ENCODE measurements around the gene FBXO11. TPM values are rescaled to one million over a fixed set of nuclear protein-coding genes. Genes with fewer than 3 reads are reported as not detected.

The FBXO11 gene
- total and polyA plus RNA-seq, 2 of the 4 experiments (the other 2 are of a cell fraction), result 27.1 to 29.6 TPM

DNA sequence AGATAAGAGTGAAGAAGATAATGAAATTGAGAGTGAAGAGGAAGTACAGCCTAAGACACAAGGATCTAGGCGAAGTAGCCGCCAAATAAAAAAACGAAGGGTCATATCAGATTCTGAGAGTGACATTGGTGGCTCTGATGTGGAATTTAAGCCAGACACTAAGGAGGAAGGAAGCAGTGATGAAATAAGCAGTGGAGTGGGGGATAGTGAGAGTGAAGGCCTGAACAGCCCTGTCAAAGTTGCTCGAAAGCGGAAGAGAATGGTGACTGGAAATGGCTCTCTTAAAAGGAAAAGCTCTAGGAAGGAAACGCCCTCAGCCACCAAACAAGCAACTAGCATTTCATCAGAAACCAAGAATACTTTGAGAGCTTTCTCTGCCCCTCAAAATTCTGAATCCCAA is 107.7 kb downstream of the FBXO11 start:
- in situ Hi-C loops (cut with MboI; ENCODE audit: low sequenced_read_pairs), result no loop called here

More for the DNA sequence above, 107.7 kb downstream of the FBXO11 start:
- ATAC-seq (ENCODE audit: low read depth), result no peak
- no peak overlapping the region for H2BK15ac ChIP-seq (ENCODE audit: low read depth, low read length)
- no peak overlapping the region for H3K4me3 ChIP-seq (ENCODE audit: insufficient read depth, low read depth, low read length)
- H3K4me2 ChIP-seq (ENCODE audit: low read depth, low read length), result no peak overlapping the region
- peaks cover 11% of the 10 kb centered on the region for H4K20me1 ChIP-seq (ENCODE audit: insufficient read depth, low read length)
- H2AFZ ChIP-seq (replicated peaks; ENCODE audit: low read length, poor library complexity), result no peak overlapping the region
- no peak overlapping the region for H2BK120ac ChIP-seq (ENCODE audit: low read depth, low read length)
- peaks cover 7% of the 10 kb centered on the region for H3K9me3 ChIP-seq (ENCODE audit: control insufficient read depth, insufficient read depth, low read length)
- POLR2A ChIA-PET (ENCODE audit: unreplicated experiment), result no interaction called here
- no peak overlapping the region for H3K27ac ChIP-seq (ENCODE audit: insufficient read depth, low read length)
- H4K5ac ChIP-seq (ENCODE audit: low read depth, low read length), result no peak overlapping the region
- H3K23ac ChIP-seq (ENCODE audit: low read depth, low read length), result no peak overlapping the region
- 100% methylated on average over 1 of the region's 6 CpGs; no CpG with 5 or more reads in 1 of the 2 experiments for WGBS, 2 experiments (ENCODE audit: extremely low coverage in 2 of 2, insufficient read length in 1 of 2)
- no peak overlapping the region for H4K8ac ChIP-seq (ENCODE audit: low read depth in 2 of 2, low read length in 2 of 2)
- TF ChIP-seq MAZ (IDR thresholded peaks at IDR 0.05; ENCODE audit: borderline replicate concordance, low read depth, low read length), result no peak
- TF ChIP-seq MAFK (IDR thresholded peaks at IDR 0.05; ENCODE audit: low read depth, low read length), result no peak
- TF ChIP-seq RCOR1 (IDR thresholded peaks at IDR 0.05; ENCODE audit: insufficient replicate concordance, low read length), result no peak
- TF ChIP-seq POLR2A (IDR thresholded peaks at IDR 0.05; ENCODE audit: low read depth, low read length), result no peak
- no peak for TF ChIP-seq RAD21 (IDR thresholded peaks at IDR 0.05; ENCODE audit: low read length)
- no peak for TF ChIP-seq RFX5 (IDR thresholded peaks at IDR 0.05; ENCODE audit: low read depth, low read length)
- TF ChIP-seq NFE2L2 (IDR thresholded peaks at IDR 0.05; ENCODE audit: low read depth, low read length), result no peak
- no peak for TF ChIP-seq ELK1 (IDR thresholded peaks at IDR 0.05; ENCODE audit: borderline replicate concordance, low read depth, low read length)
- TF ChIP-seq BHLHE40 (IDR thresholded peaks at IDR 0.05; ENCODE audit: low read depth, low read length), result no peak
- TF ChIP-seq CHD1 (IDR thresholded peaks at IDR 0.05; ENCODE audit: low read depth, low read length), result no peak
- TF ChIP-seq USF2 (IDR thresholded peaks at IDR 0.05; ENCODE audit: low read depth, low read length), result no peak
- no peak overlapping the region for H3K9ac ChIP-seq (ENCODE audit: low read depth, low read length)
- CTCF ChIA-PET, result no interaction called here
- H3K4me1 ChIP-seq (ENCODE audit: control insufficient read depth, insufficient read depth, low read length), result no peaks in the 10 kb centered on the region
- BruUV-seq (replicated peaks), result no TSS peak
- no peak overlapping the region for H2AK5ac ChIP-seq (ENCODE audit: low read depth, low read length)
- 0 out of 2 replicates have a peak, but pooled peaks cover 5% of the 10 kb centered on the region for H3K9me1 ChIP-seq (ENCODE audit: insufficient read depth, low read length)
- no peak overlapping the region for H3K18ac ChIP-seq (ENCODE audit: low read depth, low read length)
- intact Hi-C loops (cut with micrococcal nuclease) (no loop called here), dilution Hi-C loops (cut with HindIII; ENCODE audit: low sequenced_read_pairs, unreplicated experiment) (no loop called here)
- no peak overlapping the region for H4K91ac ChIP-seq (ENCODE audit: insufficient read depth, low read depth, low read length)
- no peak overlapping the region for H2BK20ac ChIP-seq (ENCODE audit: low read depth, low read length)
- H3K14ac ChIP-seq (replicated peaks; ENCODE audit: low read depth, low read length), result no peak overlapping the region
- no peak overlapping the region for H2BK5ac ChIP-seq (ENCODE audit: low read depth, low read length, poor library complexity, severe bottlenecking)
- H3K79me1 ChIP-seq (ENCODE audit: low read depth in 1 of 2, low read length in 2 of 2), result peaks cover 28 to 48% of the 10 kb centered on the region in 2 experiments
- H3K36me3 ChIP-seq (ENCODE audit: control insufficient read depth, insufficient read depth, low read length), result peaks cover 66% of the 10 kb centered on the region
- H3K27me3 ChIP-seq (ENCODE audit: control insufficient read depth, insufficient read depth, low read length), result no peaks in the 10 kb centered on the region
- no peak overlapping the region for H3K4ac ChIP-seq (ENCODE audit: low read depth, low read length)
- no peak overlapping the region for H2AK9ac ChIP-seq (replicated peaks; ENCODE audit: low read depth, low read length, poor library complexity)
- no peak for DNase-seq
- H3K56ac ChIP-seq (ENCODE audit: extremely low read depth, insufficient read depth, low read length), result no peak overlapping the region
